Activated T-cell treated with anti-CD3 and anti-CD28 coated beads, Interleukin-2, amount 50 U/mL, for 4 hours (primary cell): ENCODE results near the gene SPATA4. TPM values are rescaled to one million over a fixed set of nuclear protein-coding genes. Genes with fewer than 3 reads are reported as not detected.

Source experiments
- ATAC-seq, 2 donors: fragments of 200-7000 bp; cut with Tn5 transposase; one replicate each; pipeline ENCODE4 v1.10.0; 2021
- DNase-seq: peaks from one replicate; pipeline ENCODE4 v3.0.0-alpha.2; 2020
- H3K27me3 Mint-ChIP-seq: one replicate; pipeline ENCODE4 v1.8.0; 2021; ENCODE audit warnings: low read depth, mixed read lengths
- H3K36me3 Mint-ChIP-seq: one replicate; pipeline ENCODE4 v1.8.0; 2022; ENCODE audit warnings: mixed read lengths; ENCODE audit not compliant: insufficient read depth
- H3K4me1 Mint-ChIP-seq: one replicate; pipeline ENCODE4 v1.8.0; 2021; ENCODE audit warnings: low read depth, mixed read lengths
- H3K4me3 Mint-ChIP-seq: one replicate; pipeline ENCODE4 v1.8.0; 2021; ENCODE audit warnings: mild to moderate bottlenecking, moderate library complexity, mixed read lengths
- H3K9me3 Mint-ChIP-seq: one replicate; pipeline ENCODE4 v1.8.0; 2021; ENCODE audit warnings: mixed read lengths
- total RNA-seq, 3 donors: library from RNA; stranded (reverse); gene quantifications; one replicate each; pipeline ENCODE4 v1.2.1, GENCODE V29; 2021

Gene SPATA4
- total RNA-seq, 3 donors from 2014 or later: not detected

DNA sequence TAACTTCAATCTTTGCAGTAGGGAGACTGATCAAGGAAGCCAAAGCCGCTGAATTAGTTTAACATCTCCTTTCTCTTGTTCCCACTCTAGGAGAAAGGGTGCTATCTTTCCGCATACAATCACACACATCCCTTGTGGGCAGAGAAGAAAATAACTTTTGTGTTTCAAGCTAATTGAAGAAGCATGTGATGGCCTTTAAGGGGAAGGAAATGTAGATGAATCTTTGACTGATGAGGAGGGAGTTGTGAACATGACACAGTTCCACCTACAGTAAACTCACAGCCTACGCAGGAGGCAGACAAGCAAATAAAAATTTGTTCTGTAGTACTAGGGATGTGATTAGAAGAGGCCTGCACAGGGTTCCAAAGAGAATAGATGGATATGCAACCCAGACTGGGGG lies 14.7 kb upstream of the SPATA4 start:
- peaks cover 38% of the 10 kb centered on the region for H3K27me3 Mint-ChIP-seq
- no peak overlapping the region for H3K4me3 Mint-ChIP-seq
- no peaks in the 10 kb centered on the region for H3K4me1 Mint-ChIP-seq
- H3K9me3 Mint-ChIP-seq: peaks cover 4% of the 10 kb centered on the region
- DNase-seq (no peak), ATAC-seq (no peak)
- no peaks in the 10 kb centered on the region for H3K36me3 Mint-ChIP-seq

DNA sequence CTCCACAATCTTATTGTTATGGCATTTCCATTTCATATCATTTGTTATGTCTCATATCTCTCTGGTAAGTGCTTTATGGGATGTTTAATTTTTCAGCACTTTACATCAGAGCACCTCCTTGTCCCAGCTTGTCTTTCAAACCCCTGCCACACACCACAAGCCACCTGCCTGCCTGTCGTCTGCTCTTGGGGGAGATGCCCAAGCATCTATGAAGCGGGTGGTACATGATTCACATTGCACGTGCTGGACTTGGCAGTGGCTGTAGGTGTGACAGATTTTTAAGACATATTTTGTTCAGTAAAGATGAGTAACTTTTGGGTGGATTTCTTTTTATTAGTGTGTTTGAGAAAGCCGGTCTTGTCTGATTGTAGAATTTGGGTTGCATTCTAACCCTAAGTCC lies 14.2 kb upstream of the SPATA4 start:
- H3K36me3 Mint-ChIP-seq: no peaks in the 10 kb centered on the region
- no peak overlapping the region for H3K4me3 Mint-ChIP-seq
- H3K27me3 Mint-ChIP-seq: peaks cover 41% of the 10 kb centered on the region
- DNase-seq (no peak), ATAC-seq (no peak)
- peaks cover 4% of the 10 kb centered on the region for H3K9me3 Mint-ChIP-seq
- no peaks in the 10 kb centered on the region for H3K4me1 Mint-ChIP-seq

DNA sequence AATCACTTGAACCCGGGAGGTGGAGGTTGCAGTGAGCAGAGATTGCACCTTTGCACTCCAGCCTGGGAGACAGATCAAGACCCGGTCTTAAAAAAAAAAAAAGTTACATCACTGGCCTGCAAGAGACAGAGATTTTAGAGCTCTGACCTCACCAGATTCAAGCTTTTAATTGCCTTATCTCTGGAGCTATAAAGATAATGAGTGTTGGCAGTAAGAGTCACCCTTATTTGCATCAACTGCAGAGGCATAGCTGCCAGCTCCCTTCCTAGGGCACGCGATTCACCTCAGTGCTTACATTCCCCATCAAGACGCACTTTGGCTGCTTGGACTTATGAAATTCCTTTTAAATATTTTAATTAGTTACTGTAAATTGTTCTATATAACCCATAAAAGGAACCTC lies 12.5 kb upstream of the SPATA4 start:
- no peak overlapping the region for H3K4me3 Mint-ChIP-seq
- ATAC-seq (no peak), DNase-seq (no peak)
- no peaks in the 10 kb centered on the region for H3K4me1 Mint-ChIP-seq
- no peaks in the 10 kb centered on the region for H3K36me3 Mint-ChIP-seq
- H3K9me3 Mint-ChIP-seq: peaks cover 4% of the 10 kb centered on the region
- H3K27me3 Mint-ChIP-seq: peaks cover 50% of the 10 kb centered on the region

DNA sequence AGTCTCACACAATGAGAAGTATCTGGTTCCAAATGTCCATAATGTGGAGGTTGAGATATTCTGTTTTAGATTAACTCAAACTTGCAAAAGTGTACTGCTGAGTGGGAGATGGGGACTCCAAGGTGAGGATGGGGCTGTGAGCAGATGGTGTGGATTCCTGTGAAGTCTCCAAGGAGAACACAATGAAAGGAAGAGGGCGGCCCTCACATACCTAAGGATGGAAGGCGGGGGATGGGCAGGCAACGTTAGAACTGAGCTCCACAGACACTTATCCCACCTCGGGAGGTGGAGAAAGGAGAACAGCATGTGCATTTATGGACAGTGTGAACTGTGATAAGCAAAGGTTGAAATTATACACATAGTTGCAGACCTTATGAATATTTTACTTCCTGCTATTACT lies 9.9 kb upstream of the SPATA4 start:
- DNase-seq (no peak), ATAC-seq (no peak)
- no peaks in the 10 kb centered on the region for H3K4me1 Mint-ChIP-seq
- H3K9me3 Mint-ChIP-seq: no peaks in the 10 kb centered on the region
- peaks cover 43% of the 10 kb centered on the region for H3K27me3 Mint-ChIP-seq
- no peaks in the 10 kb centered on the region for H3K36me3 Mint-ChIP-seq
- no peak overlapping the region for H3K4me3 Mint-ChIP-seq

DNA sequence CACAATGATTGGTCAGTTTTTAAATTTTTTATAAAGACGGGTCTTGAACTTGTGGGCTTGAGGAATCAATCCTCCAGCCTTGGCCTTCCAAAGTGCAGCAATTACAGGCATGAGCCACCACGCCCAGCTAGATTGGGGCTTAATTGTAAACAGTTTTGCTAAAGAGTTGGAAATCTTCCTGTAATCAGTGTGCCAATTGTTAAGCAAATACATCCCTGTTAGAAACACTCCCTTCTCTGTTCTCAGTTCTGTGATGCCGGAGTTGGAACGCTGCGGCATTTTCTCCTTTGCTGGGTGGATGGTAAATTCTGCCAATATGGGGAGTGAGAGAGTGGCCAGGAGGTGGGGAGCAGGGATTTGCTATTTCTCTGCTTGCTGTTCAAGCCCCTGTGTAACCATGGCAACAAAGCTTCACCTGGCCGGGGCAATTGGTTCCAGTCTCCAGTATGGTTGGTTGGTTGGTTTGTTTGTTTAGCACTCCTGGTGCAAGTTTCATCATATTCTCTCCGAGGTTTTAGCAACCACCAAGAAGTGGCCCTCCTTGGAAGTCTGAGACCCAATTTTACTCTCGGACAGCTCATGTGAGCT lies 3.0 kb upstream of the SPATA4 start:
- no peak for DNase-seq
- peaks cover 1% of the 10 kb centered on the region for H3K36me3 Mint-ChIP-seq
- H3K9me3 Mint-ChIP-seq: peaks cover 4% of the 10 kb centered on the region
- H3K27me3 Mint-ChIP-seq: peaks cover 14% of the 10 kb centered on the region
- peaks cover 24% of the 10 kb centered on the region for H3K4me1 Mint-ChIP-seq
- no peak for ATAC-seq
- H3K4me3 Mint-ChIP-seq: no peak overlapping the region

DNA sequence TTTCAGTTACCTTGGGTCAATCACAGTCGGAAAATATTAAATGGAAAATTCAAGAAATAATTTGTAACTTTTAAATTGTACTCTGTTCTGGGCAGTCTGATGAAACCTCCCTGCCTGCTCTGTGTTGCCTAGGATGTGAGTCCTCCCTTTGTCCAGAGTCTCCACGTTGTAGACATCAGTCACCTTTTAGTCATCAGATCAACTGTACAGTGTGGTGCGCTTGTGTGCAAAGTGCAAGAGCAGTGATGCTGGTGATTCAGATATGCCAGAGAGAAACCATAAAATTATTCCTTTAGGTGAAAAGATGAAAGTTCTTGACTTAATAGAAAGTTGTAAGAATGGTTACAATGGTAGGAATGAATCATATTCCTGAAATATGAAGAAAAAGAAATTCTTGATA lies 1.4 kb downstream of the SPATA4 start:
- DNase-seq: no peak
- Mint-ChIP-seq H3K27me3 (peaks cover 34% of the 10 kb centered on the region), H3K36me3 (peaks cover 1% of the 10 kb centered on the region), H3K4me3 (peak overlapping the region; percentile 65), H3K4me1 (peaks cover 28% of the 10 kb centered on the region), H3K9me3 (peaks cover 4% of the 10 kb centered on the region)
- ATAC-seq: peak; percentile 85 to 89

DNA sequence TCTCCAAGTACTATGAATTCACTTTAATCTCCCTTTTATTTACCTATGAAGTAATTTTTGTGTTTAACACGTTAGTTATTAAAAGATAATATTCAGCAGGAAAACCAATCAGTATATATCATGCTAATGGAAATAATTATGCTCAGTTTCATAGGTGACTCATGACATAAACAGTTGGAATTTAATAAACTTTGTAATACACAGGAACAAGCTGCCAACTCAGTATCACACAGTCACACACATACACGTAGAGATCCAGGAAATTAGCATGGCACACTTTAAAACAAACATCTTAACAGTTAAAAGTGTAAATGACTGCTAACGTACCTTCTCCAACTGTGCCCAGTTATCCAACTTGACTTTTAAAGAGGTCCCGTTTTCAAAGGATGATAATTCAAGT lies 2.3 kb downstream of the SPATA4 start:
- DNase-seq: no peak
- Mint-ChIP-seq H3K27me3 (peaks cover 36% of the 10 kb centered on the region), H3K4me1 (peaks cover 28% of the 10 kb centered on the region), H3K36me3 (peaks cover 1% of the 10 kb centered on the region), H3K4me3 (no peak overlapping the region), H3K9me3 (peaks cover 4% of the 10 kb centered on the region)
- no peak for ATAC-seq

DNA sequence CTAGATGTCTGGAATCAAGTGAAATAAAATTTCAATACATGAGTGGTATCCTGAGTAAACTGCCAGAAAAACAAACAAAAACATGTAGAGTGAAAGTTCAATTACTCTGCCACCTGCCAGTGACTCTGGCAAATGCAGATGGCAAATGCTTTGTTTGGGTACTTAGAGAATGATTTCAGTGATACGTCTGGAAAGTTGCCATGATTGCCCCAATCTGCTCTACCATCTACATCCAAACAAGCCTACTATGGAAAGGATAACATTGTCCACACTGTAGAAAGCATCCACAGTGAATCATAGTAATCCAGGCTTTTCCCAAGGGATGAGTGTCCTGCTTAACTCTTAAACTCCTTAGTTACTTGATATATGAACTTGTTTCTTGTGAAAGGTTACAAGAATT lies 3.4 kb downstream of the SPATA4 start:
- peaks cover 1% of the 10 kb centered on the region for H3K36me3 Mint-ChIP-seq
- H3K4me1 Mint-ChIP-seq: peaks cover 30% of the 10 kb centered on the region
- DNase-seq (no peak), ATAC-seq (no peak)
- peaks cover 4% of the 10 kb centered on the region for H3K9me3 Mint-ChIP-seq
- H3K4me3 Mint-ChIP-seq: no peak overlapping the region
- peaks cover 33% of the 10 kb centered on the region for H3K27me3 Mint-ChIP-seq

DNA sequence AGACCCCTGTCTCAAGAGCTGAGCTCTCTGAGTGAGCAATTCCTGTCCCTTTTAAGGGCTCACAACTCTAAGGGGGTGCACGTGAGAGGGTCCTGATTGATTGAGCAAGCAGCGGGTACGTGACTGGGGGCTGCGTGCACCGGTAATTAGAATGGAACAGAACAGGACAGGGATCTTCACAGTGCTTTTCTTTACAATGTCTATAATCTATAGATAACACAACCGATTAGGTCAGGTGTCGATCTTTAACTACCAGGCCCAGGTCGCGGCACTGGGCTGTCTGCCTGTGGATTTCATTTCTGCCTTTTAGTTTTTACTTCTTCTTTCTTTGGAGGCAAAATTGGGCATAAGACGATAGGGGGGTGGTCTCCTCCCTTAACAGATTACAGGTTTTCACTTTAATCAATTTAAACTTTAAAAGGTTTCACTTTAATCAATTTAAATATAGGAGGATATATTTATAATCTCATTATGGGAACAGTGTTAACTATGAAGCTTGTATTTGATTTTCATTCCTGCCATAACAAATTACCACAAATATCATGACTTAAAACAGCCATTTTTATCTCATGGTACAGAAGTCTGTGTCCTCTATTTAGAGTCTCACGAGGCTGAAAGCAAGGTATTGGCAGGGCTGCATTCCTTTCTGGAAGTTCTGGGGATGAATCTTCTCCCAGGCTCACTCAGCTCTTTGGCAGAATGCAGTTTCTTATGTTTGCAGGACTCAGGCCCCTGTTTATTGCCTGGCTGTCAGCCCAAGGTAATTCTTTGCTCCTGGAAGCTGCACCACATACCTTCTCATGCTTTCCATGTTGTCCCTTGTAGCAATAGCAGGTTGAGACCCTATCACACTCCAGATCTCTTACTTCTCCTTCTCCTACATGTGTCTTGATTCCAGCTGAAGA lies 5.2 kb downstream of the SPATA4 start:
- ATAC-seq: no peak
- no peak for DNase-seq
- no peaks in the 10 kb centered on the region for H3K9me3 Mint-ChIP-seq
- H3K4me3 Mint-ChIP-seq: no peak overlapping the region
- H3K27me3 Mint-ChIP-seq: peaks cover 41% of the 10 kb centered on the region
- peaks cover 20% of the 10 kb centered on the region for H3K4me1 Mint-ChIP-seq
- no peaks in the 10 kb centered on the region for H3K36me3 Mint-ChIP-seq

DNA sequence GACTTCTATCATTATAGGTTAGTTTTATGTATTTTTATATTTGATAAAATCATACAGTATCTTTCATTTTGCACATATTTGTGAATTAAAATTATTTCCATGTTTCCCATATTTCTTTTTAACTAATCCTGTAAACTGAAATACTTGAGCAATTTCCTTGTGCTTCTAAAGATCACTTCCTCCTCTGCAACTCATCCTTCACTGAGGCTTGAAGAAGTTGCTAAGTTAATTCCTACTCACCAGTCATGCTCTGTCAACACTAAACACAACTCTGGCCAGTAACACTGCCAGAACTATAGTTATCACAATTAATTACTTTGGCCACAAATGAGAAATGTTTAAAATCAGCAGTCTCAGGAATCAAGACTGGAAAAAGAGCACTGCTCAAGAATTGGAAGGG lies 6.7 kb downstream of the SPATA4 start:
- Mint-ChIP-seq H3K27me3 (peaks cover 50% of the 10 kb centered on the region), H3K4me3 (no peak overlapping the region), H3K9me3 (no peaks in the 10 kb centered on the region), H3K36me3 (no peaks in the 10 kb centered on the region), H3K4me1 (peaks cover 12% of the 10 kb centered on the region)
- no peak for ATAC-seq
- DNase-seq: no peak

DNA sequence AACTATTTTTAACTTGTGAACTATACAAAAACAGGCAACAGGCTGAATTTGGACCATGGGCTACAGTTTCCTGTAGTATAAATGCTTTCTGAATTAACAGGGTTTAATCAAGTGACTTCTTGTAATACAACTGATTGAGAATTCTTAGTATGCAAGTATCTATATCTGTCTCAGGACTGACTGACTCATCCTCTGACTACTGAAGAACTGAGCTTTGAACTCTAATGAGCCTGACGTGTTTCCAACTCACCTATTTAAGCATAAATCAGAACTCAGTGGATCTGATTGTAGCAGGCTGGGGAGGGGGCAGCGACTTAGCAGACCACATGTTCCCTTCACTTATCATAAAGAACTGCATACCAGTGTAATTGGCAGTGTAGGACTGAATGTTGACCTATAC lies 7.8 kb downstream of the SPATA4 start:
- Mint-ChIP-seq H3K4me1 (peaks cover 6% of the 10 kb centered on the region), H3K9me3 (no peaks in the 10 kb centered on the region), H3K4me3 (no peak overlapping the region), H3K27me3 (peaks cover 54% of the 10 kb centered on the region), H3K36me3 (no peaks in the 10 kb centered on the region)
- DNase-seq (no peak), ATAC-seq (peak; percentile 89 to 92)

DNA sequence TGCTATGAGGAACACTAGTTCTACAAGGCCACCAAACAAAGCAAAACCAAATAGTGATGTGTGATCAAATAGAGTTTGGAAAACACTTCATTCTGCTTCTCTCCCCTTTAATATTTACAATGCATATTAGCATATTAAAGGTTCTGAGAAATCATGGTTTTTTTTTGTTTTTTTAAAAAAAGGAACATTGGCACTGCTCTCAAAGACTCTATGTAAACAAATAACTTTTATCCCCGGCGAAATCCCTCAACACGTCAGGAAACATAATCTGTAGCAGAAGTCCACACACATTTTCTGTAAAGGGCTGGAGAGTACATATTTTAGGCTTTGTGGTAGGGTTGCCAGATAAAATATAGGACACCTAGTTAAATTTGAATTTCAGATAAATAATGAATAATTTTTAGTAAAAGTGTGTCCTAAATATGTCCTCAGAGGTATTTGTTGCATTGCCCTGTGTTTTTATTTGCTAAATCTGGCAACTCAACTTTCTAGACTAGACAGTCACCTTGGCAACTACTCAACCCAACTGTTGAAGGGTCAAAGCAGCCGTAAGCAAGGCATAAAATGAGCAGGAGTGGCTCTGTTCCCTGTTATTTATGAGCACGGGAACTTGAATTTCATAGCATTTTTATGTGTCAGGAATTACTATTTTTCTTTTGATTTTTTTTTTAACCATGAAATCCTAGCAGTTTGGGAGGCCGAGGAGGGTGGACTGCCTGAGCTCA lies 8.6 kb downstream of the SPATA4 start:
- no peak for ATAC-seq
- Mint-ChIP-seq H3K9me3 (no peaks in the 10 kb centered on the region), H3K4me3 (no peak overlapping the region), H3K27me3 (peaks cover 48% of the 10 kb centered on the region), H3K4me1 (peaks cover 6% of the 10 kb centered on the region), H3K36me3 (no peaks in the 10 kb centered on the region)
- DNase-seq: no peak

DNA sequence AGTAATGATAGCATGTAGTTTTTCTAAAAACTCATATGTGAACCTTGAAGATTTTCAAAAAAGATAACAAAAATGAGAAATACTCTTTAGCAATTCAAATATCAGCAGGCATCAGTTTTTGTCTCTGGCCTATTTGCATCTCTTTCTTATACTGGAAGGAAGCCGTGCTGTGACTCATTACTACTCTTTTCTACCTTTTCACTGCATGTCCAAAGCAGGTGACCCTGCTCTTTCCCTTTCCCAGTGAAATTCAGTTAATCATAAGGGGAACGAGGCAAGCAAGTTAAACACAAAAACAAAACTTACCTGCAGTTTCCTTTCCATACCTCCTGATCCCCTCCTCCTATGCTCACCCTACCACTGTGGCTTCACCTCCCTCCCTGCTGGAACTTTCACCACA lies 9.3 kb downstream of the SPATA4 start:
- Mint-ChIP-seq H3K4me3 (no peak overlapping the region), H3K9me3 (no peaks in the 10 kb centered on the region), H3K27me3 (peaks cover 40% of the 10 kb centered on the region), H3K4me1 (peaks cover 6% of the 10 kb centered on the region), H3K36me3 (no peaks in the 10 kb centered on the region)
- ATAC-seq (no peak), DNase-seq (no peak)

DNA sequence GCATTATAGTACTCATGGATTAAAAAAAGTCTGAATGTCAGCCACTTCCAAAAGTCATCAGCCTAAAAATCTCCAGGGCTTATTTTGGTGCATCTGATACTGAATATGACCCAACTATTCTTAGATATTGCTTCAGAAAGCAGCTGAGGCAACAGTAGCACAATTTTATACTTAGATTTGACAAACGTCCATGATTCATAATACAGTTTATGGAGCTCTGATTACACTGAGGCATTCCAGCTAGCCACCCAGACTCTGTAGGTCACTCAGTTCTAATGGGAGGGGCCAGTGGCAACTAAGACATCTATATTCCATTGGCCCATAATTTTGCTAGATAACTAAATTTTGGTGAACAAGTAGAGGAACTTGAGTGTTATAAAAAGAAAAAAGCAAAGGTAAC lies 10.3 kb downstream of the SPATA4 start:
- Mint-ChIP-seq H3K4me3 (no peak overlapping the region), H3K27me3 (peaks cover 39% of the 10 kb centered on the region), H3K36me3 (no peaks in the 10 kb centered on the region), H3K4me1 (peaks cover 6% of the 10 kb centered on the region), H3K9me3 (no peaks in the 10 kb centered on the region)
- ATAC-seq (no peak), DNase-seq (no peak)

DNA sequence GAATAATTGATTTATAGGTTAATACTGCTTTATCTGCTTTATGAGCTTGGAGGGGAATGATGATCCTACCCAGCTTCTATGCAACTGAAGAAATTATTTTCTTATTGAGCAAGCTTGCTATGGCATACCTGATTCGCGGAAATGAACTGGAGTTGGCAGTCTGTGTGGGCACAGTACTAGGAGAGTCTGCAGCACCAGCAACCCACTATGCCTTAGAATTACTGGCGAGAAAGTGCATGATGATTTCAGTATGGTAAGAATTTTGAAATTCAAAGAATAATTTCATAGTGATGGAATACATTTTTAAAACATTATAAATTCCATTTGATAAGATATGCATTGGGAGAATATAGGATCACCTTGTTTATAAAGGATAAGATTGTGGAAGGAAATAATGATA lies 32.3 kb downstream of the SPATA4 start:
- Mint-ChIP-seq H3K4me3 (no peak overlapping the region), H3K4me1 (no peaks in the 10 kb centered on the region), H3K27me3 (peaks cover 2% of the 10 kb centered on the region), H3K36me3 (no peaks in the 10 kb centered on the region), H3K9me3 (no peaks in the 10 kb centered on the region)
- DNase-seq: no peak
- no peak for ATAC-seq
